Heart left ventricle (tissue), 13 donors: ENCODE data around the gene ZFAND2B.

Experiments
- POLR2A ChIP-seq, 2 donors: fragments of 450-650 bp; IDR thresholded peaks; one replicate each; pipeline ENCODE4 v1.6.1; 2017; ENCODE audit warnings: antibody characterized with exemption in 2 of 2, mild to moderate bottlenecking in 2 of 2, moderate library complexity in 2 of 2
- TF ChIP-seq, protein P1 (sequence below), 12 donors: fragments of 200-600 bp; sonication (generic) in 4 of 12; IDR thresholded peaks; one replicate each; pipeline versions ENCODE4 v1.5.0 to v1.8.0; 2018 to 2022; ENCODE audit warnings: antibody characterized with exemption in 12 of 12, mild to moderate bottlenecking in 5 of 12
- donor health status: ischemic (EF 13 %, LVEDD 7.1; RV severe dilation, severe dysfunction).
- donor health status: DM: no; HTN: yes; CAD: no.
- donor health status: DM: no; HTN: no; CAD: no.
- donor health status: ischemic (EF 25% LVEDD 6.9; RV normal size, moderate dysfunction).
- donor health status: ischemic (EF 25% LVEDD 5.7; RV mildly dilated, moderate dysfunction).
- donor health status: ischemic (EF 35%, LVEDD 5.7; RV mildly dilated, moderate dysfunction).
- donor health status: nonischemic (EF 11% LVEDD 7.7; RV severe dilation, severe dysfunction).
- donor health status: DM: yes; HTN: yes; CAD: no.
- donor health status: PGD.
- donor health status: ischemic (EF 29% LVEDD 5.4; RV normal size, mild dysfunction).
- donor health status: nonischemic (EF 23%, LVEDD 6.1; RV moderate dilation, normal function).

GRCh38 chr2:219252900-219253752 is 46.5 kb downstream of the ZFAND2B start, which contains the start of gene TUBA4B:
- TF ChIP-seq, protein P1, sequence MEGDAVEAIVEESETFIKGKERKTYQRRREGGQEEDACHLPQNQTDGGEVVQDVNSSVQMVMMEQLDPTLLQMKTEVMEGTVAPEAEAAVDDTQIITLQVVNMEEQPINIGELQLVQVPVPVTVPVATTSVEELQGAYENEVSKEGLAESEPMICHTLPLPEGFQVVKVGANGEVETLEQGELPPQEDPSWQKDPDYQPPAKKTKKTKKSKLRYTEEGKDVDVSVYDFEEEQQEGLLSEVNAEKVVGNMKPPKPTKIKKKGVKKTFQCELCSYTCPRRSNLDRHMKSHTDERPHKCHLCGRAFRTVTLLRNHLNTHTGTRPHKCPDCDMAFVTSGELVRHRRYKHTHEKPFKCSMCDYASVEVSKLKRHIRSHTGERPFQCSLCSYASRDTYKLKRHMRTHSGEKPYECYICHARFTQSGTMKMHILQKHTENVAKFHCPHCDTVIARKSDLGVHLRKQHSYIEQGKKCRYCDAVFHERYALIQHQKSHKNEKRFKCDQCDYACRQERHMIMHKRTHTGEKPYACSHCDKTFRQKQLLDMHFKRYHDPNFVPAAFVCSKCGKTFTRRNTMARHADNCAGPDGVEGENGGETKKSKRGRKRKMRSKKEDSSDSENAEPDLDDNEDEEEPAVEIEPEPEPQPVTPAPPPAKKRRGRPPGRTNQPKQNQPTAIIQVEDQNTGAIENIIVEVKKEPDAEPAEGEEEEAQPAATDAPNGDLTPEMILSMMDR (IDR thresholded peaks at IDR 0.05) = no peak
- no peak for TF ChIP-seq POLR2A (IDR thresholded peaks at IDR 0.05)
